ENCODE data around the gene LCT.
"Not testable (repeated sequence)": the region's sequence is repeated elsewhere in the genome, so short reads cannot be mapped to it uniquely, and the experiment has no call there.

The LCT gene

GRCh38 chr2:135796606-135797005 lies 40.4 kb downstream of the LCT start:
- DNase-seq: no peak

- not testable (repeated sequence) for DNase-seq
Observed at GRCh38 chr2:135795641-135796040, 41.3 kb downstream of the LCT start.

GRCh38 chr2:135792401-135793150 lies 44.4 kb downstream of the LCT start:
- DNase-seq: no peak

DNA sequence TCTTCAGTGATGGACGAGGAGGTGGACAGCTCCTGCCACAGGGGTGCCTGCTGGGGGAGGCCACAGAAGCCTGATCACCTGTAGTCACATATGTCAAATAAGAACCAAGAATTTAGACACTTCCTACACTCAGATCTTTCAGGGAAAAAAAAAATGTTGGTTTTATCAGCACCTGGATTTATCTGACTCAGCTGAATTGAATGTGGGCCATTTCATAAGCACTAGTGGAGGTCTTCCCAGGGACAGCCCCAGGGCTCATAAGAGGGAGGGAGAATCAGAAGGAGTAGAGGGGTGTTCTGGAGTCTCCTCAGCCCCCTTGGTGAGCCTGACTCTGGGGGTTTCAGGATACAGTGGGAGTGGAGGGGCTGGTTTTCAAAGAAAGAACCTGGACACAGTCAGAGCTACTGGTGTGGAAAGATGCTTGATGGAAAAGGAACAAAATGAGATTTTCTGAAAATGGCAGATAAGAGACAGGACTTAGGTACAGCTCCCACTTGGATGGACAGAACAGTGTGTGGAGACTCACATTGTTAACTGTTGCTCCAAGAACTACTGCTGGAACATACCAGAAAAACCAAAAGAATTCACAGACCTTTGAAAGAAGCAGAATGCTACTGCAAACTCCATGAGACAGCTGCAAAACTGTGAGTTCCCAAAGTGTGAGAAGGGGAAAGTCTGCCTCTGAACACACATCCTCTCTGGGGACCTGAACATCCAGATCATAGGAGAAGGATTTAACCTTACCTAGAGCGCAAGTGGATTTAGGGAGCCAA lies 45.4 kb downstream of the LCT start:
- no peak for DNase-seq

DNA sequence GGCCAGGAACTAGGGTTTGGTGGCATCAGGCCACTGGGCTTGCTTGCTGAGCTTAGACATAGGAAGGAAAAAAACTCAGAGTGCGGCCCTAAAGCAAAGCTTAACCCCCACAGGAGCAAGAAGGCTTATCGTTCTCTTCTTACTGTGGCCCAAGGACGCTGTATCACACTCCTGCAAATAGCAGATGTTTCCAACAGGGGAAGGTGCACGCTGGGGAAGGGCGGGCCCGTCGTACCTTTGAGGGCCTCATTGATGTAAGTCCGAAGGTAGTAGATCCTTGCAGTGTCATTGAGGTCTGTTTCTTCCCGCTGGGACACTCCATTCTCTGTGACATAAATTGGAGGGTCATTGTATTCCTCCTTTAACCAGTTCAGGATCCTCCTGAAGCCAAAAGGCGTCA lies 46.6 kb downstream of the LCT start:
- no peak for DNase-seq

- DNase-seq: no peak
Observed at GRCh38 chr2:135786823-135787222, 50.2 kb downstream of the LCT start.

- DNase-seq: no peak
Observed at GRCh38 chr2:135785032-135785431, 52.0 kb downstream of the LCT start.

DNA sequence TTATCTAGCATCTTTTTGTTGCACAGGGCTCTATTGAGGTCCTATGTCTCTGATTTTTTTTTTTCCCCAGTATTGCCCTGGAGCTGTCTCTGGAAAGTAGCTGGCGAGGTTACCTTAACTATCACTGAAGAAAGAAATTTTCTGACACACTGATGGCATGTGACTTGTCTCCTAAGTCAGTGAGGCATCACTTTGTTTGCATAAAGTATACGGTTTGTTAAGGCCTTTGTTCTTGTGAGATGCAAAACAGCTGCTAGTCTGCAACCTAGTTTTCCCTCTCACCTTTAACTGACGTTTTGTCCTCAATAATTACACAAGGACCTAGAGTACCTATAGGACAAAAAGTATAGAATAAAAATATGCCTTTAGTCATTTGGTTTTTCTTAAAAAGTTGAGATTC lies 53.5 kb downstream of the LCT start:
- no peak for DNase-seq

- DNase-seq: no peak
Observed at GRCh38 chr2:135782231-135782630, 54.8 kb downstream of the LCT start.

GRCh38 chr2:135776367-135776766 lies 60.6 kb downstream of the LCT start:
- DNase-seq: no peak

DNA sequence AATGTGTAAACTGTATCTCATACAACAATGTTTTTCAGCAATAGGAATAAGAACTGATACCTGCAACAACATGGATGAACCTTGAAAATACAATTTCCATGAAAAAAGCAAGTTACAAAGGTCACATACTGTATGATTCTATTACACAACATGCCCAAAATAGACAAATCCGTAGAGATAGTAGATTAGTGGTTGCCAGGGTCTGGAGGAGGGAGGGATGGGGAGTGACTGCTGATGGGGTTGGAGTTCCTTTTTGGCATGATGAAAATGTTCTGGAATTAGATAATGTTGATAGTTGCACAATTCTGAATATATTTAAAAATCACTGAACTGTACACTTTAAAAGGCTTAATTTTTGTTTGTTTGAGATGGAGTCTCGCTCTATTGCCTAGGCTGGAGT lies 61.6 kb downstream of the LCT start:
- DNase-seq: no peak

DNA sequence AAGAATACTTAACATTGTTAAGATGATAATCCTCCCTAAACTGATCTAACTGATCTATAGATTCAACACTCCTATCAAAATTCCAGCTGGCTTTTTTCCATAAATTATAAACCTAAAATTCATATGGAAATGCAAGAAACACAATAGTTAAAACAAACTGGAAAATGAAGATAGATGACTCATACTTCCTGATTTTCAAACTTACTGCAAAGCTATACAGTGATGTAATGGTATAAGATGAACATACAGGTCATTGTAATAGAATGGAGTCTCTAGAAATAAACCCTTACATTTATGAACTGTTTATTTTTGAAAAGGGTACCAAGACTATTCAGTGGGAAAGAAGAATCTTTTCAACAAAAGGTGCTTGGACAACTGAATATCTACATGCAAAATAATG lies 63.1 kb downstream of the LCT start:
- DNase-seq: no peak

DNA sequence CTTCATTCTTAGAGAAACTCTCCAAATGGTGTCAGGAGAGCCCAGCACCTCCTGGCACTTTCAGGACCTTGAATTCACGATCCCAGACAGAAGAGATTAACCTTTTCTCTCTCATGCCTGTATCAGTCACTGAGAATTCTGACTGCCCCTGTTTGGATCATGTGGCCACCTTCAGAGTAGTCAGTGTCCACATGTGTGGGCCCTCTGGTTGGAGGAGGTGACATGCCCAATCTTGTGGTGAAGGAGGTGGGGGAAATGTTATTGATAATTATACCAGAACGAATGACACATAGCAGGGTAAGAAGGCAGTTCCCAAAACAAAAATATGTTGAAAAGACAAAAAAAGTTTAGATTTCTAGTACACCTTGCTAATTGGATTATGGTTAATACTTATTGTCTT lies 63.7 kb downstream of the LCT start:
- DNase-seq: no peak

DNA sequence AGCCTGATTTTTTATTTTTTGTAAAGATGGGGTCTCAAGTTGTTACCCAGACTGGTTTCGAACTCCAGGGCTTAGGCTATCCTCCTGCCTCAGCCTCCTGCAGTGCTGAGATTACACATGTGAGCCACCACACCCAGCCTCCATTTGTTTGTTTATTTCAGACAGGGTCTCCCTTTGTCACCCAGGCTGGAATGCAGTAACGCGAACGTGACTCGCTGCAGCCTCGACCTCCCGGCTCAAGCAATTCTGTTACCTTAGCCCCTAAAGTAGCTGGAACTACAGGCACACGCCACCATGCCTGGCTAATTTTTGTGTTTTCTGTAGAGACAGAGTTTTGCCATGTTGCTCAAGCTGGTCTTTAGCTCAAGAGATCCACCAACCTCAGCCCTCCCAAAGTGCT lies 68.1 kb downstream of the LCT start:
- DNase-seq: no peak

- no peak for DNase-seq
Observed at GRCh38 chr2:135762530-135762929, 74.5 kb downstream of the LCT start.

DNA sequence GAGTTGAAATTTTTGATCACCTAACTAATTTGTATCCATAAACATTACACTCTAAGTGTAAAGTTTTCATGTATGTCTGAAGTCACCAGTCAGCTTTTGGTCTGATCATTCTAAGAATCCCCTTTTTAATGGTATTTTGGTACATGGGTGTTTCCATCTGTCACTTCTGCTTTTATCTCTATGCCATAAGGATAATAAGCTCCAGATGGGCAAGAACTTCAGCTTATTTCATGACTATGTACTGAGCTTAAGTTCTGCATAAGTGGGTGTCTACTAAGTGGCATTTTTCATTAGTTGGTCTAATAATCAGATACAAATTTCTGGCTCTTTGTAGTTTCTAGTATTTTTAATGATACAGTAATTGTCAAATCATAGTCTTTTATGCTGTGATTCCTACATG lies 75.0 kb downstream of the LCT start:
- DNase-seq: no peak

DNA sequence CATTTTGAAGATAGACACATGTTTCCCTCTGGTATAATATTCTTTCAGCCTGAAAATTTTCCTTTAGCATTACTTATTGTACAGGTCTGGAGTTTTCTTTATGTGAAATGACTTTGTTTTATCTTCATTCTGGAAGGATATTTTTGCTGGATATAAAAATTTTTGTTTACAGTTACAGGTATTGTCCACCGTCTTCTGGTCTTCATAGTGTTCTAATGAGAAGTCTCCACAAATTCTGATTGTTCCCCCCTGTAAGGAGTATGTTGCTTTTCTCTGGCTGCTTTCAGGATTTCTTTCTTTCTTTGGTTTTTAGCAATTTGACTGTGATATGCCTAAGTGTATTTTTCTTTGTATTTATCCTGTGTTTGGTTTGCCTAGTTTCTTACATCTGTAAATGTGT lies 80.3 kb downstream of the LCT start:
- no peak for DNase-seq

DNA sequence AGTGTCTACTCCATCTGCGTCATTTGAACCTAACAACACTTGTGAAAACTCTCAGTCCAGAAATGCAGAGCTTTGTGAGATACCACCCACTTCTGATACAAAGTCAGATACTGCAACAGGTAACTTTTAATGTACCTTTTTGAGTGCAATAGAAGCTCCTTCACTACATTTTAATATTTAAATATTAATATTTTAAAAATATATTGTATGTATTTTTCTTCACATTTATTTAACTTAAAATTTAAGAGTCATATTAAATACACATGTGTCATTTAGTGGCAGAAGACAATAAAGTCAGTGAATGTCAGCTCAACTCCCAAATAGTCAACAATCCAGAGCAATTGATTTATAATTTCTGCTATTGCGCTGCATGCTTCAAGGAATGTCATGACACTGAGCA lies 81.4 kb downstream of the LCT start:
- no peak for DNase-seq

DNA sequence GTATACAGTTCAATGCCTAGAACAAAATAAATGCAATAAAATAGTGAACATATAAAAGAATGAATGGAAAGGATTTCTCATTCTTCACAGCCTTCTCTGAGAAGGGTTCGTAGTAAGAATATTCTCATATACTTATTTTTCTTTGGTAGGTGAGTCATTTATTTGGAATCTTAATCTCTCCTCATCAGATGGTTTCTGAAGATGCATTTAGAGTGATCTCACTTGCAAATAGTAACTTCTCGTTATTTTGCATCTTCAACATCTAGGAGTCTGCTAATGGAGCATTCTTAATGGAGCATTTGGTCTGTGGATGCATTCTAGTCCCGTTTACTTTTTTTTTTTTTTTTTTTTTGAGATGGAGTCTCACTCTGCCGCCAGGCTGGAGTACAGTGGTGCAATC lies 91.4 kb downstream of the LCT start:
- DNase-seq: no peak

GRCh38 chr2:135744760-135745314 lies 92.1 kb downstream of the LCT start:
- peak; percentile 3 for DNase-seq

- no peak for DNase-seq
Observed at GRCh38 chr2:135743860-135744259, 93.1 kb downstream of the LCT start.

DNA sequence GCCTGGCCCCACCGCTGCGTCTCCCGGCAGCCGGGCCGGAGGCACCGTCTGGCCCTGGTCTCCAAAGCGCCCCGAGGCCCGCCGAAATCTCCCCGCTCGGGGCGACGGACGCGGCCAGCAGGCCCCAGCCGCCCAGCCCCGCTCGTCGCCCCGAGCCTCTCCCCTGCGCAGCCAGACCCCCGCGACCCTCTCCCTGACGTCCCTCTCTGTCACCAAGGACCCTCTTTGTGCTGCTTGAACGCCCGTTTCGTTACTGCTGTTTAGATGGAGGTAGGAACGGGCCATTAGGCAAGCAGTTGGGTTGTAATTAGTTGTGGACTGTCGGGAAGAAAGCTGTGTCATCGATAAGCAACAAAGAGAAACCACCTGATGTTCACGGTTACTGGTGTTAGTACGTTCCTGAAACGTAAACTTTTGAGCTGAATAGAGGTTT lies 94.6 kb downstream of the LCT start:
- DNase-seq: no peak

DNA sequence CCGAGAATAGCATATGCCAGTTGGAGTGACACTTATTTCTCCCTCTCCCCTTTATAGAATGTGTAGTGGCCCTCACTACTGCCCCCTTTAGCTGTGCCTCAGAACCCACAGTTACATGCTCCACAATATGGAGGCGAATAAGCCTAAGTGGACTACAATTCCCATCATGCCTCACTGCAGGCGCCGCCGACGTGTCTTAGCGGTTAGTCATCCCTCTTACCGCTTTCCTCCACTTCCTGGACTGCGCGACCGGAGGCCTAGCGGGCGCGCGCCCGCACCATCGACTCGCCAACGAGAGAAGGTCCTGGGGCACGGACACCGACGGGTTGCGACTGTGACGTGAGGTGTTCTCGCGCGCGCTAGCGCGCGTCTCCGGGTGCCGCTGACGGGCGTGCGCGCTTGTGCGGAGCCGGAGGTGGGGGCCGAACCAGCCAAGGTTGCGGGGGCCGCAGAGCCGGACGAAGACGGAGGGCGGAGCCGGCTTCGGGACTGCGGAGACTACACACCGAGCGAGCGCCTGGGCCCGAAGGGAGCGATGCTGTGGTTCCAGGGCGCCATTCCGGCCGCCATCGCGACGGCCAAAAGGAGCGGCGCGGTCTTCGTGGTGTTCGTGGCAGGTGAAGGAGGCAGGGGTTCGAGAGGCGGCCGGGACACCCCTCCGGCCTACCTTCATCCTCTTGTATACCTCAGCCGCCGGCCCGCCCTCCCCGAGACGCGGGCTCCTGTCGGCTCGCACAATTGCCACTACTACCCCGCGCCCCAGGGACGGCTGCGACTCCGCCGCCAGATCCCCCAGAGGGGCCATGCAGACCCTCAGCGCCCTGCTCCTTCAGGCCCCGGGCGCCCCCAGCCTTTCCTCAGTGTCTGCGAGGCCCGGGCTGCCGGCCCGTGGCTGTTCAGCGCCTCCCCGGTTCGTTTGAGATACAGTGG lies 95.3 kb downstream of the LCT start, which contains the start of gene UBXN4:
UBXN4 (plus strand) TSS at position 461 of the 930 bp plus-strand sequence; CDS start at position 536, 75 bp downstream.
- DNase-seq: peak; percentile 98

All from NCI-H510A (cell line).